Activated B cell treated with CpG ODN at 0.5 μM for 24 hours (primary cell): ENCODE data around the gene INPP1. TPM values are rescaled to one million over a fixed set of nuclear protein-coding genes. Genes with fewer than 3 reads are reported as not detected.
"Not testable (repeated sequence)": the region's sequence is repeated elsewhere in the genome, so short reads cannot be mapped to it uniquely, and the experiment has no call there.

Experiments used
- ATAC-seq: fragments of 200-7000 bp; cut with Tn5 transposase; one replicate; pipeline ENCODE4 v1.10.0; 2021; ENCODE audit warnings: low read depth, mild to moderate bottlenecking, moderate library complexity
- CTCF ChIA-PET: fragments of 350-600 bp; sonication (Branson Sonifier 250); formaldehyde crosslinking; loops from one replicate; lab custom pipeline; 2021; ENCODE audit warnings: antibody characterized with exemption; lab: Charles Lee
- POLR2A ChIA-PET: fragments of 350-600 bp; sonication (Branson Sonifier 250); formaldehyde crosslinking; loops from one replicate; lab custom pipeline; 2021; ENCODE audit warnings: antibody characterized with exemption; lab: Charles Lee
- DNase-seq: peaks from one replicate; pipeline ENCODE4 v3.0.0; 2022
- H3K27ac Mint-ChIP-seq: one replicate; pipeline ENCODE4 v1.8.0; 2020; ENCODE audit warnings: mixed read lengths
- H3K27me3 Mint-ChIP-seq: one replicate; pipeline ENCODE4 v1.8.0; 2021; ENCODE audit warnings: mixed read lengths
- H3K36me3 Mint-ChIP-seq: one replicate; pipeline ENCODE4 v1.8.0; 2021; ENCODE audit warnings: low read depth, mixed read lengths
- H3K4me1 Mint-ChIP-seq: one replicate; pipeline ENCODE4 v1.8.0; 2021; ENCODE audit warnings: mixed read lengths
- H3K4me3 Mint-ChIP-seq: one replicate; pipeline ENCODE4 v1.8.0; 2020; ENCODE audit warnings: mild to moderate bottlenecking, mixed read lengths
- H3K9me3 Mint-ChIP-seq: one replicate; pipeline ENCODE4 v1.8.0; 2020; ENCODE audit warnings: mixed read lengths
- CTCF ChIP-seq: fragments of 200-600 bp; IDR thresholded peaks from one replicate; pipeline ENCODE4 v1.8.0; 2022; ENCODE audit warnings: antibody characterized with exemption, mild to moderate bottlenecking
- intact Hi-C: fragments of 100-400 bp; cut with micrococcal nuclease; formaldehyde crosslinking; loops from one replicate; pipeline ENCODE4 v1.15.1; 2024
- total RNA-seq: library from RNA; stranded (reverse); gene quantifications from 2 replicates; pipeline ENCODE4 v1.2.3, GENCODE V29; 2022

Gene INPP1
- 4.2 and 4.8 TPM in 2 replicates for total RNA-seq

- Mint-ChIP-seq H3K4me1 (peaks cover 9% of the 10 kb centered on the region), H3K9me3 (no peaks in the 10 kb centered on the region), H3K27ac (peak within 1 kb of the TSS; percentile 47), H3K36me3 (no peaks in the 10 kb centered on the region), H3K4me3 (peak within 1 kb of the TSS; percentile 87), H3K27me3 (no peaks in the 10 kb centered on the region)
- no peak for TF ChIP-seq CTCF
- DNase-seq: peak; percentile 45
- intact Hi-C loops: loop anchor here (1.0 to 10.0 kb wide), 5 partner anchors 17 to 669 kb away; partner anchors contain the start of genes HIBCH, ORMDL1, PMS1 and STAT1
- ATAC-seq: peak; percentile 66
- POLR2A ChIA-PET: interaction anchor here (0.6 to 0.8 kb wide), 3 partner anchors 16 to 25 kb away, joined by 3 to 7 read pairs (median 6); partner anchors contain the start of gene HIBCH
- CTCF ChIA-PET: interaction anchor here (1.0 to 1.6 kb wide), 5 partner anchors 11 to 337 kb away, joined by 3 to 7 read pairs (median 4); no protein-coding TSS in a partner anchor
These were observed at the start of gene INPP1 for GRCh38 chr2:190343536-190344275. Gene INPP1, plus strand, starts transcription at chr2:190343589. Its CDS starts 16,514 bp downstream, at chr2:190360103.

GRCh38 chr2:190297880-190298279, 45.5 kb upstream of the INPP1 start:
- H3K27me3 Mint-ChIP-seq: not testable (repeated sequence)
- H3K36me3 Mint-ChIP-seq: peaks cover 69% of the 10 kb centered on the region

GRCh38 chr2:190301032-190301431, 42.4 kb upstream of the INPP1 start:
- ATAC-seq: no peak
- no peak overlapping the region for H3K4me3 Mint-ChIP-seq
- POLR2A ChIA-PET: no interaction called here
- peaks cover 17% of the 10 kb centered on the region for H3K9me3 Mint-ChIP-seq
- peaks cover 2% of the 10 kb centered on the region for H3K4me1 Mint-ChIP-seq
- TF ChIP-seq CTCF: no peak
- intact Hi-C loops: no loop called here
- no peak for DNase-seq
- peaks cover 73% of the 10 kb centered on the region for H3K36me3 Mint-ChIP-seq
- H3K27me3 Mint-ChIP-seq: no peaks in the 10 kb centered on the region
- peak overlapping the region; percentile 3 for H3K27ac Mint-ChIP-seq
- CTCF ChIA-PET: no interaction called here

More at GRCh38 chr2:190297880-190298279, 45.5 kb upstream of the INPP1 start:
- H3K27ac Mint-ChIP-seq, ATAC-seq, H3K4me3 Mint-ChIP-seq, intact Hi-C loops, H3K4me1 Mint-ChIP-seq, CTCF ChIA-PET, DNase-seq: not testable (repeated sequence)
- POLR2A ChIA-PET: interaction anchor here (1.1 kb wide), 1 partner anchor 649 kb away, joined by 7 read pairs; no protein-coding TSS in a partner anchor
- H3K9me3 Mint-ChIP-seq: peaks cover 17% of the 10 kb centered on the region

GRCh38 chr2:190302052-190302451, 41.3 kb upstream of the INPP1 start:
- ChIA-PET CTCF (no interaction called here), POLR2A (no interaction called here)
- intact Hi-C loops: no loop called here

GRCh38 chr2:190303647-190304046, 39.7 kb upstream of the INPP1 start:
- intact Hi-C loops: no loop called here
- peaks cover 2% of the 10 kb centered on the region for H3K4me1 Mint-ChIP-seq
- ATAC-seq (no peak), DNase-seq (no peak)
- peaks cover 11% of the 10 kb centered on the region for H3K9me3 Mint-ChIP-seq
- H3K27ac Mint-ChIP-seq: no peak overlapping the region
- H3K36me3 Mint-ChIP-seq: peaks cover 73% of the 10 kb centered on the region
- ChIA-PET CTCF (no interaction called here), POLR2A (no interaction called here)
- H3K4me3 Mint-ChIP-seq: no peak overlapping the region
- no peak for TF ChIP-seq CTCF
- no peaks in the 10 kb centered on the region for H3K27me3 Mint-ChIP-seq

More at GRCh38 chr2:190302052-190302451, 41.3 kb upstream of the INPP1 start:
- DNase-seq: no peak
- TF ChIP-seq CTCF: no peak
- H3K27me3 Mint-ChIP-seq: no peaks in the 10 kb centered on the region
- H3K4me3 Mint-ChIP-seq: no peak overlapping the region
- H3K36me3 Mint-ChIP-seq: peaks cover 73% of the 10 kb centered on the region
- H3K4me1 Mint-ChIP-seq: peaks cover 2% of the 10 kb centered on the region
- peaks cover 17% of the 10 kb centered on the region for H3K9me3 Mint-ChIP-seq
- no peak overlapping the region for H3K27ac Mint-ChIP-seq
- no peak for ATAC-seq
